GM23338 (cell line): Measurements from ENCODE around the gene NEIL1. TPM values are rescaled to one million over a fixed set of nuclear protein-coding genes. Genes with fewer than 3 reads are reported as not detected.

Source experiments
- ATAC-seq: fragments of 200-7000 bp; cut with Tn5 transposase; 3 replicates; pipeline ENCODE4 v1.9.1; 2020
- DNase-seq: peaks from one replicate; pipeline ENCODE4 v3.0.0-alpha.2; 2015; ENCODE audit warnings: low spot score
- H2AFZ ChIP-seq: fragments of 200-600 bp; sonication (generic); 2 replicates; pipeline ENCODE4 v1.8.0; 2016; ENCODE audit warnings: antibody characterized with exemption, mild to moderate bottlenecking, moderate library complexity
- H3F3A ChIP-seq: fragments of 200-600 bp; sonication (generic); replicated peaks from 2 replicates; pipeline ENCODE4 v1.8.0; 2017; ENCODE audit warnings: antibody characterized with exemption, mixed run types, low read depth
- H3K27ac ChIP-seq: fragments of 200-600 bp; sonication (generic); 2 replicates; pipeline ENCODE4 v1.6.1; 2016; ENCODE audit warnings: low read depth
- H3K27me3 ChIP-seq: fragments of 200-600 bp; sonication (generic); 2 replicates; pipeline ENCODE4 v1.8.0; 2016; ENCODE audit warnings: mild to moderate bottlenecking, mixed run types, moderate library complexity; ENCODE audit not compliant: insufficient read depth
- H3K36me3 ChIP-seq: fragments of 200-600 bp; sonication (generic); 2 replicates; pipeline ENCODE4 v1.8.0; 2016; ENCODE audit warnings: mild to moderate bottlenecking; ENCODE audit not compliant: insufficient read depth
- H3K4me1 ChIP-seq: fragments of 200-600 bp; sonication (generic); 2 replicates; pipeline ENCODE4 v1.8.0; 2016; ENCODE audit warnings: mild to moderate bottlenecking, moderate library complexity; ENCODE audit not compliant: insufficient read depth
- H3K4me2 ChIP-seq: fragments of 200-600 bp; sonication (generic); 2 replicates; pipeline ENCODE4 v1.7.1; 2017; ENCODE audit warnings: mixed run types
- H3K4me3 ChIP-seq: fragments of 200-600 bp; sonication (generic); 2 replicates; pipeline ENCODE4 v1.6.1; 2016; ENCODE audit warnings: mixed run types
- H3K79me2 ChIP-seq: fragments of 200-600 bp; sonication (generic); replicated peaks from 2 replicates; pipeline ENCODE4 v1.8.0; 2017; ENCODE audit warnings: mild to moderate bottlenecking; ENCODE audit not compliant: insufficient read depth
- H3K9me2 ChIP-seq: fragments of 200-600 bp; sonication (generic); 2 replicates; pipeline ENCODE4 v1.8.0; 2017; ENCODE audit not compliant: insufficient read depth
- H4K20me1 ChIP-seq: fragments of 200-600 bp; sonication (generic); replicated peaks from 2 replicates; pipeline ENCODE4 v1.8.0; 2017; ENCODE audit warnings: mild to moderate bottlenecking; ENCODE audit not compliant: insufficient read depth
- H3K27ac Mint-ChIP-seq: 2 replicates; pipeline ENCODE4 v1.8.0; 2020; ENCODE audit warnings: inconsistent platforms, mild to moderate bottlenecking, moderate library complexity, mixed read lengths
- H3K27me3 Mint-ChIP-seq: 3 replicates; pipeline ENCODE4 v1.8.0; 2022; ENCODE audit warnings: low read depth, mild to moderate bottlenecking, moderate library complexity, mixed read lengths, inconsistent platforms; ENCODE audit not compliant: insufficient read depth, poor library complexity
- H3K36me3 Mint-ChIP-seq: 3 replicates; pipeline ENCODE4 v1.8.0; 2021; ENCODE audit warnings: low read depth, mild to moderate bottlenecking, inconsistent platforms, moderate library complexity, mixed read lengths
- H3K4me1 Mint-ChIP-seq: 3 replicates; pipeline ENCODE4 v1.8.0; 2020; ENCODE audit warnings: mild to moderate bottlenecking, inconsistent platforms, mixed read lengths
- H3K4me3 Mint-ChIP-seq: 3 replicates; pipeline ENCODE4 v1.8.0; 2021; ENCODE audit warnings: moderate library complexity, mild to moderate bottlenecking, inconsistent platforms, mixed read lengths
- H3K9me3 Mint-ChIP-seq: 3 replicates; pipeline ENCODE4 v1.8.0; 2020; ENCODE audit warnings: moderate library complexity, mild to moderate bottlenecking, inconsistent platforms, mixed read lengths
- CREB1 ChIP-seq: fragments of 250-450 bp; sonication (Bioruptor Pico); IDR thresholded peaks from 2 replicates; pipeline ENCODE4 v1.5.0; 2020; ENCODE audit warnings: low read depth, mild to moderate bottlenecking, moderate library complexity
- EZH2 ChIP-seq: fragments of 200-600 bp; sonication (generic); IDR thresholded peaks from one replicate; pipeline ENCODE4 v1.8.0; 2017; ENCODE audit warnings: antibody characterized with exemption, mild to moderate bottlenecking, low read depth; ENCODE audit not compliant: unreplicated experiment
- EZH2phosphoT487 ChIP-seq: fragments of 200-600 bp; sonication (generic); IDR thresholded peaks from one replicate; pipeline ENCODE4 v1.8.1; 2018; ENCODE audit warnings: antibody characterized with exemption; ENCODE audit not compliant: unreplicated experiment
- JUNB ChIP-seq: IDR thresholded peaks from one replicate; pipeline ENCODE4 v1.6.1; 2016; ENCODE audit warnings: antibody characterized with exemption; ENCODE audit not compliant: unreplicated experiment
- NANOG ChIP-seq: IDR thresholded peaks from 2 replicates; pipeline ENCODE4 v1.6.1; 2016; ENCODE audit warnings: antibody characterized with exemption, borderline replicate concordance
- POLR2AphosphoS5 ChIP-seq: IDR thresholded peaks from 2 replicates; pipeline ENCODE4 v1.6.1; 2016; ENCODE audit warnings: antibody characterized with exemption, low read depth
- STAT1 ChIP-seq: IDR thresholded peaks from one replicate; pipeline ENCODE4 v1.6.1; 2016; ENCODE audit warnings: antibody characterized with exemption; ENCODE audit not compliant: unreplicated experiment
- ZNF114 ChIP-seq: fragments of 250-450 bp; sonication (Bioruptor Pico); IDR thresholded peaks from 2 replicates; pipeline ENCODE4 v1.5.0; 2020; ENCODE audit warnings: mild to moderate bottlenecking, moderate library complexity
- ZNF331 ChIP-seq: fragments of 250-450 bp; sonication (Bioruptor Pico); IDR thresholded peaks from 2 replicates; pipeline ENCODE4 v1.5.0; 2020; ENCODE audit warnings: low read depth, mild to moderate bottlenecking, moderate library complexity
- polyA plus RNA-seq: library from polyadenylated mRNA; unstranded; fragments of >200 nt; fragmentation: Nextera tagmentation; extraction: Ambion mirVana; gene quantifications from 2 replicates; pipeline ENCODE4 v1.2.1, GENCODE V29; 2016
- total RNA-seq: library from RNA; depleted of rRNA; stranded (reverse); fragments of >200 nt; shearing (Covaris generic); gene quantifications from 2 replicates; pipeline ENCODE4 v1.2.3, GENCODE V29; 2014
- TF ChIP-seq, protein P1 (sequence below), 2 experiments: fragments of 200-600 bp in 1 of 2; sonication (generic) in 1 of 2; conservative IDR thresholded peaks; 2 replicates each; pipeline versions ENCODE4 v1.5.1 to v1.6.1; 2016 to 2017; ENCODE audit warnings: antibody characterized with exemption in 2 of 2, low read depth in 2 of 2, mild to moderate bottlenecking in 2 of 2, moderate library complexity in 1 of 2
- TF ChIP-seq, protein P2 (sequence below): IDR thresholded peaks from 2 replicates; pipeline ENCODE4 v1.6.1; 2016; ENCODE audit warnings: antibody characterized with exemption
- TF ChIP-seq, protein P3 (sequence below): IDR thresholded peaks from one replicate; pipeline ENCODE4 v1.6.1; 2018; ENCODE audit warnings: antibody characterized with exemption; ENCODE audit not compliant: unreplicated experiment
- TF ChIP-seq, protein P4 (sequence below): fragments of 250-450 bp; sonication (Bioruptor Pico); IDR thresholded peaks from 2 replicates; pipeline ENCODE4 v1.5.0; 2020; ENCODE audit warnings: mild to moderate bottlenecking, moderate library complexity

The NEIL1 gene
- total and polyA plus RNA-seq, 2 experiments from 2014 or later: 6.2 to 17.0 TPM

DNA sequence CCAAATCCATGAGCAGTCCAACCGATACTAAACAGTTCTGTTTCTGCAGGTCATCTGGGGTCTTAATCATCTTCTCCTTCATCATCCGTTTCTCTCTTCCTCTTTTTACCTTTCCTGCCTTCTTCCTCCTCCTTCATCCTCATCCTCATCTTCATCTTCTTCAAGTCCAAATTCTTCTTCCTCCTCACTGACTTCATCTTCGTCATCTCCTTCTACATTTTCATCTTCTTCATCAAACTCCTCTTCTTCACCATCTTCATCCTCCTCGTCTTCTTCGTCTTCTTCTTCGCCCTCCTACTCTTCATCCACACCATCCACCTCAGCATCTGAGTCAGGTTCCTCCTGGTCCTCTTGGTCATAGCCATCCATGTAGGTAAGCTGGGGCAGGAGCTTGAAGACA, 25.1 kb upstream of the NEIL1 start:
- no peaks in the 10 kb centered on the region for H3F3A ChIP-seq
- no peaks in the 10 kb centered on the region for H3K4me1 ChIP-seq
- Mint-ChIP-seq H3K4me3 (no peak overlapping the region), H3K27ac (no peak overlapping the region), H3K9me3 (peaks cover 10% of the 10 kb centered on the region; the same call in 2 of the 3 replicates), H3K27me3 (peaks cover 17% of the 10 kb centered on the region), H3K4me1 (no peaks in the 10 kb centered on the region), H3K36me3 (no peaks in the 10 kb centered on the region)
- no peak overlapping the region for H2AFZ ChIP-seq
- no peak overlapping the region for H3K4me3 ChIP-seq
- no peaks in the 10 kb centered on the region for H3K79me2 ChIP-seq
- TF ChIP-seq CREB1 (CRISPR knock-in tag): no peak
- TF ChIP-seq, protein P1, sequence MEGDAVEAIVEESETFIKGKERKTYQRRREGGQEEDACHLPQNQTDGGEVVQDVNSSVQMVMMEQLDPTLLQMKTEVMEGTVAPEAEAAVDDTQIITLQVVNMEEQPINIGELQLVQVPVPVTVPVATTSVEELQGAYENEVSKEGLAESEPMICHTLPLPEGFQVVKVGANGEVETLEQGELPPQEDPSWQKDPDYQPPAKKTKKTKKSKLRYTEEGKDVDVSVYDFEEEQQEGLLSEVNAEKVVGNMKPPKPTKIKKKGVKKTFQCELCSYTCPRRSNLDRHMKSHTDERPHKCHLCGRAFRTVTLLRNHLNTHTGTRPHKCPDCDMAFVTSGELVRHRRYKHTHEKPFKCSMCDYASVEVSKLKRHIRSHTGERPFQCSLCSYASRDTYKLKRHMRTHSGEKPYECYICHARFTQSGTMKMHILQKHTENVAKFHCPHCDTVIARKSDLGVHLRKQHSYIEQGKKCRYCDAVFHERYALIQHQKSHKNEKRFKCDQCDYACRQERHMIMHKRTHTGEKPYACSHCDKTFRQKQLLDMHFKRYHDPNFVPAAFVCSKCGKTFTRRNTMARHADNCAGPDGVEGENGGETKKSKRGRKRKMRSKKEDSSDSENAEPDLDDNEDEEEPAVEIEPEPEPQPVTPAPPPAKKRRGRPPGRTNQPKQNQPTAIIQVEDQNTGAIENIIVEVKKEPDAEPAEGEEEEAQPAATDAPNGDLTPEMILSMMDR (conservative IDR thresholded peaks at IDR 0.05; ENCODE audit: low read depth in 2 of 2): no peak
- TF ChIP-seq EZH2phosphoT487: no peak
- no peak for TF ChIP-seq POLR2AphosphoS5
- TF ChIP-seq ZNF331 (CRISPR knock-in tag): no peak
- no peak for TF ChIP-seq EZH2
- no peak for TF ChIP-seq ZNF114 (CRISPR knock-in tag)
- TF ChIP-seq, protein P2, sequence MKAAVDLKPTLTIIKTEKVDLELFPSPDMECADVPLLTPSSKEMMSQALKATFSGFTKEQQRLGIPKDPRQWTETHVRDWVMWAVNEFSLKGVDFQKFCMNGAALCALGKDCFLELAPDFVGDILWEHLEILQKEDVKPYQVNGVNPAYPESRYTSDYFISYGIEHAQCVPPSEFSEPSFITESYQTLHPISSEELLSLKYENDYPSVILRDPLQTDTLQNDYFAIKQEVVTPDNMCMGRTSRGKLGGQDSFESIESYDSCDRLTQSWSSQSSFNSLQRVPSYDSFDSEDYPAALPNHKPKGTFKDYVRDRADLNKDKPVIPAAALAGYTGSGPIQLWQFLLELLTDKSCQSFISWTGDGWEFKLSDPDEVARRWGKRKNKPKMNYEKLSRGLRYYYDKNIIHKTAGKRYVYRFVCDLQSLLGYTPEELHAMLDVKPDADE: no peak
- no peak for TF ChIP-seq NANOG
- TF ChIP-seq JUNB: no peak
- TF ChIP-seq, protein P3, sequence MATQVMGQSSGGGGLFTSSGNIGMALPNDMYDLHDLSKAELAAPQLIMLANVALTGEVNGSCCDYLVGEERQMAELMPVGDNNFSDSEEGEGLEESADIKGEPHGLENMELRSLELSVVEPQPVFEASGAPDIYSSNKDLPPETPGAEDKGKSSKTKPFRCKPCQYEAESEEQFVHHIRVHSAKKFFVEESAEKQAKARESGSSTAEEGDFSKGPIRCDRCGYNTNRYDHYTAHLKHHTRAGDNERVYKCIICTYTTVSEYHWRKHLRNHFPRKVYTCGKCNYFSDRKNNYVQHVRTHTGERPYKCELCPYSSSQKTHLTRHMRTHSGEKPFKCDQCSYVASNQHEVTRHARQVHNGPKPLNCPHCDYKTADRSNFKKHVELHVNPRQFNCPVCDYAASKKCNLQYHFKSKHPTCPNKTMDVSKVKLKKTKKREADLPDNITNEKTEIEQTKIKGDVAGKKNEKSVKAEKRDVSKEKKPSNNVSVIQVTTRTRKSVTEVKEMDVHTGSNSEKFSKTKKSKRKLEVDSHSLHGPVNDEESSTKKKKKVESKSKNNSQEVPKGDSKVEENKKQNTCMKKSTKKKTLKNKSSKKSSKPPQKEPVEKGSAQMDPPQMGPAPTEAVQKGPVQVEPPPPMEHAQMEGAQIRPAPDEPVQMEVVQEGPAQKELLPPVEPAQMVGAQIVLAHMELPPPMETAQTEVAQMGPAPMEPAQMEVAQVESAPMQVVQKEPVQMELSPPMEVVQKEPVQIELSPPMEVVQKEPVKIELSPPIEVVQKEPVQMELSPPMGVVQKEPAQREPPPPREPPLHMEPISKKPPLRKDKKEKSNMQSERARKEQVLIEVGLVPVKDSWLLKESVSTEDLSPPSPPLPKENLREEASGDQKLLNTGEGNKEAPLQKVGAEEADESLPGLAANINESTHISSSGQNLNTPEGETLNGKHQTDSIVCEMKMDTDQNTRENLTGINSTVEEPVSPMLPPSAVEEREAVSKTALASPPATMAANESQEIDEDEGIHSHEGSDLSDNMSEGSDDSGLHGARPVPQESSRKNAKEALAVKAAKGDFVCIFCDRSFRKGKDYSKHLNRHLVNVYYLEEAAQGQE: no peak
- TF ChIP-seq, protein P4, sequence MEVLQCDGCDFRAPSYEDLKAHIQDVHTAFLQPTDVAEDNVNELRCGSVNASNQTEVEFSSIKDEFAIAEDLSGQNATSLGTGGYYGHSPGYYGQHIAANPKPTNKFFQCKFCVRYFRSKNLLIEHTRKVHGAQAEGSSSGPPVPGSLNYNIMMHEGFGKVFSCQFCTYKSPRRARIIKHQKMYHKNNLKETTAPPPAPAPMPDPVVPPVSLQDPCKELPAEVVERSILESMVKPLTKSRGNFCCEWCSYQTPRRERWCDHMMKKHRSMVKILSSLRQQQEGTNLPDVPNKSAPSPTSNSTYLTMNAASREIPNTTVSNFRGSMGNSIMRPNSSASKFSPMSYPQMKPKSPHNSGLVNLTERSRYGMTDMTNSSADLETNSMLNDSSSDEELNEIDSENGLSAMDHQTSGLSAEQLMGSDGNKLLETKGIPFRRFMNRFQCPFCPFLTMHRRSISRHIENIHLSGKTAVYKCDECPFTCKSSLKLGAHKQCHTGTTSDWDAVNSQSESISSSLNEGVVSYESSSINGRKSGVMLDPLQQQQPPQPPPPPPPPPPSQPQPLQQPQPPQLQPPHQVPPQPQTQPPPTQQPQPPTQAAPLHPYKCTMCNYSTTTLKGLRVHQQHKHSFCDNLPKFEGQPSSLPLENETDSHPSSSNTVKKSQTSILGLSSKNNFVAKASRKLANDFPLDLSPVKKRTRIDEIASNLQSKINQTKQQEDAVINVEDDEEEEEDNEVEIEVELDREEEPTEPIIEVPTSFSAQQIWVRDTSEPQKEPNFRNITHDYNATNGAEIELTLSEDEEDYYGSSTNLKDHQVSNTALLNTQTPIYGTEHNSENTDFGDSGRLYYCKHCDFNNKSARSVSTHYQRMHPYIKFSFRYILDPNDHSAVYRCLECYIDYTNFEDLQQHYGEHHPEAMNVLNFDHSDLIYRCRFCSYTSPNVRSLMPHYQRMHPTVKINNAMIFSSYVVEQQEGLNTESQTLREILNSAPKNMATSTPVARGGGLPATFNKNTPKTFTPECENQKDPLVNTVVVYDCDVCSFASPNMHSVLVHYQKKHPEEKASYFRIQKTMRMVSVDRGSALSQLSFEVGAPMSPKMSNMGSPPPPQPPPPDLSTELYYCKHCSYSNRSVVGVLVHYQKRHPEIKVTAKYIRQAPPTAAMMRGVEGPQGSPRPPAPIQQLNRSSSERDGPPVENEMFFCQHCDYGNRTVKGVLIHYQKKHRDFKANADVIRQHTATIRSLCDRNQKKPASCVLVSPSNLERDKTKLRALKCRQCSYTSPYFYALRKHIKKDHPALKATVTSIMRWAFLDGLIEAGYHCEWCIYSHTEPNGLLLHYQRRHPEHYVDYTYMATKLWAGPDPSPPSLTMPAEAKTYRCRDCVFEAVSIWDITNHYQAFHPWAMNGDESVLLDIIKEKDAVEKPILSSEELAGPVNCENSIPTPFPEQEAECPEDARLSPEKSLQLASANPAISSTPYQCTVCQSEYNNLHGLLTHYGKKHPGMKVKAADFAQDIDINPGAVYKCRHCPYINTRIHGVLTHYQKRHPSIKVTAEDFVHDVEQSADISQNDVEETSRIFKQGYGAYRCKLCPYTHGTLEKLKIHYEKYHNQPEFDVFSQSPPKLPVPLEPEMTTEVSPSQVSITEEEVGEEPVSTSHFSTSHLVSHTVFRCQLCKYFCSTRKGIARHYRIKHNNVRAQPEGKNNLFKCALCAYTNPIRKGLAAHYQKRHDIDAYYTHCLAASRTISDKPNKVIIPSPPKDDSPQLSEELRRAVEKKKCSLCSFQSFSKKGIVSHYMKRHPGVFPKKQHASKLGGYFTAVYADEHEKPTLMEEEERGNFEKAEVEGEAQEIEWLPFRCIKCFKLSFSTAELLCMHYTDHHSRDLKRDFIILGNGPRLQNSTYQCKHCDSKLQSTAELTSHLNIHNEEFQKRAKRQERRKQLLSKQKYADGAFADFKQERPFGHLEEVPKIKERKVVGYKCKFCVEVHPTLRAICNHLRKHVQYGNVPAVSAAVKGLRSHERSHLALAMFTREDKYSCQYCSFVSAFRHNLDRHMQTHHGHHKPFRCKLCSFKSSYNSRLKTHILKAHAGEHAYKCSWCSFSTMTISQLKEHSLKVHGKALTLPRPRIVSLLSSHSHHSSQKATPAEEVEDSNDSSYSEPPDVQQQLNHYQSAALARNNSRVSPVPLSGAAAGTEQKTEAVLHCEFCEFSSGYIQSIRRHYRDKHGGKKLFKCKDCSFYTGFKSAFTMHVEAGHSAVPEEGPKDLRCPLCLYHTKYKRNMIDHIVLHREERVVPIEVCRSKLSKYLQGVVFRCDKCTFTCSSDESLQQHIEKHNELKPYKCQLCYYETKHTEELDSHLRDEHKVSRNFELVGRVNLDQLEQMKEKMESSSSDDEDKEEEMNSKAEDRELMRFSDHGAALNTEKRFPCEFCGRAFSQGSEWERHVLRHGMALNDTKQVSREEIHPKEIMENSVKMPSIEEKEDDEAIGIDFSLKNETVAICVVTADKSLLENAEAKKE (CRISPR knock-in tag): no peak
- TF ChIP-seq STAT1: no peak
- no peaks in the 10 kb centered on the region for H3K27me3 ChIP-seq
- no peak for ATAC-seq
- H4K20me1 ChIP-seq: no peaks in the 10 kb centered on the region
- H3K36me3 ChIP-seq: no peaks in the 10 kb centered on the region
- H3K27ac ChIP-seq: no peak overlapping the region
- DNase-seq: no peak
- H3K4me2 ChIP-seq: no peak overlapping the region
- no peaks in the 10 kb centered on the region for H3K9me2 ChIP-seq
